Bronchial epithelial cell (primary cell): ENCODE measurements around the gene SMS. TPM values are rescaled to one million over a fixed set of nuclear protein-coding genes. Genes with fewer than 3 reads are reported as not detected.

ENCODE experiments used
- DNase-seq: peaks from one replicate; pipeline ENCODE4 v3.0.0-alpha.2; 2010; ENCODE audit warnings: low read depth
- FAIRE-seq: peaks from 2 replicates; lab custom pipeline; 2011; peaks lifted over from hg19 to GRCh38; lab: Jason Lieb, UNC
- H3K27me3 ChIP-seq: 2 replicates; pipeline ENCODE4 v1.5.1; 2011; ENCODE audit warnings: low read length; ENCODE audit not compliant: control insufficient read depth, insufficient read depth
- H3K36me3 ChIP-seq: 2 replicates; pipeline ENCODE4 v1.5.1; 2011; ENCODE audit warnings: low read length; ENCODE audit not compliant: control insufficient read depth, insufficient read depth
- H3K4me3 ChIP-seq: 2 replicates; pipeline ENCODE4 v1.5.1; 2011; ENCODE audit warnings: mild to moderate bottlenecking, low read depth, low read length, control low read depth
- CTCF ChIP-seq: IDR thresholded peaks from 2 replicates; pipeline ENCODE4 v1.5.1; 2011; ENCODE audit warnings: mild to moderate bottlenecking, moderate library complexity, low read length, control low read depth, inconsistent platforms; ENCODE audit not compliant: insufficient read depth, severe bottlenecking
- total RNA-seq: library from RNA; depleted of rRNA; stranded (reverse); fragments of >200 nt; gene quantifications from 2 replicates; pipeline ENCODE4 v1.2.1, GENCODE V29; 2014

Gene SMS
- total RNA-seq, 1 donor from 2014 or later: 252 TPM

GRCh38 chrX:22024577-22024976, 84.1 kb downstream of the SMS start:
- no peak for FAIRE-seq
- Histone ChIP-seq H3K27me3 (no peaks in the 10 kb centered on the region), H3K4me3 (no peak overlapping the region), H3K36me3 (no peaks in the 10 kb centered on the region)
- DNase-seq: no peak
- TF ChIP-seq CTCF: no peak

DNA sequence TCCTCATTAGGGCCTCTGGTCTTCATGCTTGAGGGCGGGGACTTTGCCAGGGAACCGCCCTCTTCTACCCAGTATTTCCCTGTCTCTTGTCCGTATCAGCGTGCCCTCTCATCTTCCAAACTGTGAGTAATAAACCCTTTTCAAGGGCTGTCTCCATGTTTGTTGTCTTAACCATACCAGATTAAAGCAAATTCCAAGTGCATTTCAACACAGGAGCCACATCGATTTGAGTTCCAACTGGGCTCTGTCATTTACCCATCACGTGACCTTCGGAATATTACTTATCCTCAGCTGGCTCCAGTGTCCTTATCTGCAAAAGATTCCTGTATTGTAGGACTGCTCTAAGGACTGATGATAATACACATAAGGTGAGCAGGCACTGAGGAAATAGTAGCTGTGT, 85.2 kb downstream of the SMS start:
- TF ChIP-seq CTCF: no peak
- DNase-seq (no peak), FAIRE-seq (no peak)
- H3K36me3 ChIP-seq: no peaks in the 10 kb centered on the region
- H3K4me3 ChIP-seq: no peak overlapping the region
- H3K27me3 ChIP-seq: no peaks in the 10 kb centered on the region

- no peak for FAIRE-seq
- no peaks in the 10 kb centered on the region for H3K36me3 ChIP-seq
- TF ChIP-seq CTCF: no peak
- no peak for DNase-seq
- H3K4me3 ChIP-seq: no peak overlapping the region
- H3K27me3 ChIP-seq: no peaks in the 10 kb centered on the region
Measured at GRCh38 chrX:22026731-22027130, 86.2 kb downstream of the SMS start.

DNA sequence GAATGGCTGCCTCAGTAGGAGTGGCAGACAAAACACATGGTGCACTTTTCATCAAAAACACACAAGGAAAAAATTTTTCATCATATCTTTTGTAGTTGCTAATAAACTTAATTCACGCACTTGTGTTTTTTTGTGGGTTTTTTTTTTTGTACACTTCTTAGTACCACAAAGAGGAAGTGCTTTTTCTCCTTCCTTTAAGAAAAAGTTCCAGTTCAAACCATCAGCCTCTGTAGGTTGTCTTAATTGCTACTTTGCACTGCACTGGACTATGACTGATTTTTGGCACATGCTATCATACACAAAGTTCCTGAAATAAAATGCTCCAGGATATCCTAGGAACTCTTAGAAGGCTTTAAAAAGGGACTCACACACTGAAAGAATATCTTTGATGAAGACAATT, 91.6 kb downstream of the SMS start, which contains the start of gene PHEX:
Gene PHEX (plus strand): TSS at position 242 of the 400 bp plus-strand sequence. CDS start 681 bp downstream, outside the sequence.
- Histone ChIP-seq H3K27me3 (no peaks in the 10 kb centered on the region), H3K4me3 (no peak within 1 kb of the TSS), H3K36me3 (no peaks in the 10 kb centered on the region)
- TF ChIP-seq CTCF: no peak
- FAIRE-seq (no peak), DNase-seq (no peak)

GRCh38 chrX:22032506-22032905, 92.0 kb downstream of the SMS start:
- FAIRE-seq: no peak
- Histone ChIP-seq H3K36me3 (no peaks in the 10 kb centered on the region), H3K4me3 (no peak overlapping the region), H3K27me3 (no peaks in the 10 kb centered on the region)
- no peak for TF ChIP-seq CTCF
- DNase-seq: no peak

- no peaks in the 10 kb centered on the region for H3K27me3 ChIP-seq
- DNase-seq (no peak), FAIRE-seq (no peak)
- no peak for TF ChIP-seq CTCF
- H3K36me3 ChIP-seq: no peaks in the 10 kb centered on the region
- H3K4me3 ChIP-seq: no peak overlapping the region
Measured at GRCh38 chrX:22033818-22034217, 93.3 kb downstream of the SMS start.
